PC-3 (cell line): ENCODE measurements around the gene SPRED2. TPM values are rescaled to one million over a fixed set of nuclear protein-coding genes. Genes with fewer than 3 reads are reported as not detected.

Experiments
- ATAC-seq: fragments of 200-7000 bp; cut with Tn5 transposase; 2 replicates; pipeline ENCODE4 v1.9.1; 2020; ENCODE audit warnings: mild to moderate bottlenecking, moderate library complexity
- BruUV-seq: library from RNA; stranded (reverse); fragments of 400-500 nt; replicated peaks from 2 replicates; lab custom pipeline; 2021; lab: Mats Ljungman, UMichigan
- CTCF ChIA-PET: fragments of 300-600 bp; sonication (Branson Sonifier 250); formaldehyde crosslinking; loops from one replicate; lab custom pipeline; 2022; ENCODE audit warnings: antibody characterized with exemption; lab: Charles Lee
- POLR2A ChIA-PET: fragments of 300-600 bp; sonication (Branson Sonifier 250); formaldehyde crosslinking; loops from one replicate; lab custom pipeline; 2022; ENCODE audit warnings: antibody characterized with exemption; ENCODE audit not compliant: unreplicated experiment; lab: Charles Lee
- DNase-seq: peaks from one replicate; pipeline ENCODE4 v3.0.0-alpha.2; 2015
- H2AFZ ChIP-seq: fragments of 300-600 bp; sonication (generic); 2 replicates; pipeline ENCODE4 v1.6.0; 2016; ENCODE audit warnings: antibody characterized with exemption, low read length
- H3F3A ChIP-seq: fragments of 300-600 bp; sonication (generic); one replicate; pipeline ENCODE4 v1.6.0; 2017; ENCODE audit warnings: antibody characterized with exemption, low read length, control low read depth, mild to moderate bottlenecking; ENCODE audit not compliant: unreplicated experiment
- H3K27ac ChIP-seq: fragments of 300-600 bp; sonication (generic); 2 replicates; pipeline ENCODE4 v1.5.1; 2016; ENCODE audit warnings: mild to moderate bottlenecking, low read length
- H3K27me3 ChIP-seq: fragments of 300-600 bp; sonication (generic); 2 replicates; pipeline ENCODE4 v1.6.1; 2016; ENCODE audit warnings: low read length, mixed read lengths
- H3K36me3 ChIP-seq: fragments of 300-600 bp; sonication (generic); 2 replicates; pipeline ENCODE4 v1.6.1; 2016; ENCODE audit warnings: low read depth, mixed run types, low read length, mixed read lengths
- H3K4me1 ChIP-seq: fragments of 300-600 bp; sonication (generic); 2 replicates; pipeline ENCODE4 v1.5.1; 2016; ENCODE audit warnings: low read length; ENCODE audit not compliant: insufficient read depth
- H3K4me2 ChIP-seq: fragments of 300-600 bp; sonication (generic); 2 replicates; pipeline ENCODE4 v1.6.0; 2016; ENCODE audit warnings: low read length
- H3K4me3 ChIP-seq: fragments of 300-600 bp; sonication (generic); 2 replicates; pipeline ENCODE4 v1.5.1; 2016; ENCODE audit warnings: mild to moderate bottlenecking, low read length, mixed read lengths
- H3K79me2 ChIP-seq: fragments of 300-600 bp; sonication (generic); 2 replicates; pipeline ENCODE4 v1.6.1; 2017; ENCODE audit warnings: low read length, mixed read lengths
- H3K9ac ChIP-seq: fragments of 300-600 bp; sonication (generic); 2 replicates; pipeline ENCODE4 v1.6.0; 2016; ENCODE audit warnings: mild to moderate bottlenecking, low read length
- H3K9me2 ChIP-seq: fragments of 300-600 bp; sonication (generic); replicated peaks from 2 replicates; pipeline ENCODE4 v1.6.1; 2016; ENCODE audit warnings: mixed run types, low read length, mixed read lengths
- H3K9me3 ChIP-seq: fragments of 300-600 bp; sonication (generic); 2 replicates; pipeline ENCODE4 v1.6.1; 2016; ENCODE audit warnings: low read length, mixed read lengths
- H4K20me1 ChIP-seq: fragments of 300-600 bp; sonication (generic); 2 replicates; pipeline ENCODE4 v1.6.1; 2016; ENCODE audit warnings: low read length, mixed read lengths
- EZH2 ChIP-seq: fragments of 300-600 bp; sonication (generic); IDR thresholded peaks from one replicate; pipeline ENCODE4 v1.6.1; 2017; ENCODE audit warnings: antibody characterized with exemption, mild to moderate bottlenecking, low read length; ENCODE audit not compliant: unreplicated experiment
- EZH2phosphoT487 ChIP-seq: fragments of 300-600 bp; sonication (generic); IDR thresholded peaks from 2 replicates; pipeline ENCODE4 v1.6.1; 2018; ENCODE audit warnings: mild to moderate bottlenecking, antibody characterized with exemption, low read length, borderline replicate concordance
- intact Hi-C: fragments of 100-400 bp; cut with micrococcal nuclease; formaldehyde crosslinking; loops from 2 replicates; pipeline ENCODE4 v1.9.0; 2023
- total RNA-seq: library from RNA; depleted of rRNA; stranded (reverse); fragments of >200 nt; gene quantifications from 2 replicates; pipeline ENCODE4 v1.2.3, GENCODE V29; 2014
- TF ChIP-seq, protein P1 (sequence below): fragments of 300-600 bp; sonication (generic); conservative IDR thresholded peaks from 2 replicates; pipeline ENCODE4 v1.5.1; 2017; ENCODE audit warnings: antibody characterized with exemption, low read depth, mild to moderate bottlenecking, low read length

SPRED2 gene
- total RNA-seq, 1 experiment from 2014 or later, result 16.2 TPM

GRCh38 chr2:65334714-65335113 is 97.7 kb downstream of the SPRED2 start:
- no peaks in the 10 kb centered on the region for H3K4me1 ChIP-seq
- H3K79me2 ChIP-seq, result 0 out of 2 replicates have a peak, but pooled peaks cover 6% of the 10 kb centered on the region
- DNase-seq, result no peak
- ATAC-seq, result no peak
- H3K27me3 ChIP-seq, result no peaks in the 10 kb centered on the region
- no peaks in the 10 kb centered on the region for H3K9me3 ChIP-seq
- no peak overlapping the region for H3K4me3 ChIP-seq
- ChIA-PET POLR2A (no interaction called here), CTCF (no interaction called here)
- no peak overlapping the region for H3K4me2 ChIP-seq
- H3K36me3 ChIP-seq, result peaks cover 16% of the 10 kb centered on the region; the same call in 1 of the 2 replicates
- H2AFZ ChIP-seq, result no peak overlapping the region
- intact Hi-C loops, result no loop called here
- TF ChIP-seq, protein P1, sequence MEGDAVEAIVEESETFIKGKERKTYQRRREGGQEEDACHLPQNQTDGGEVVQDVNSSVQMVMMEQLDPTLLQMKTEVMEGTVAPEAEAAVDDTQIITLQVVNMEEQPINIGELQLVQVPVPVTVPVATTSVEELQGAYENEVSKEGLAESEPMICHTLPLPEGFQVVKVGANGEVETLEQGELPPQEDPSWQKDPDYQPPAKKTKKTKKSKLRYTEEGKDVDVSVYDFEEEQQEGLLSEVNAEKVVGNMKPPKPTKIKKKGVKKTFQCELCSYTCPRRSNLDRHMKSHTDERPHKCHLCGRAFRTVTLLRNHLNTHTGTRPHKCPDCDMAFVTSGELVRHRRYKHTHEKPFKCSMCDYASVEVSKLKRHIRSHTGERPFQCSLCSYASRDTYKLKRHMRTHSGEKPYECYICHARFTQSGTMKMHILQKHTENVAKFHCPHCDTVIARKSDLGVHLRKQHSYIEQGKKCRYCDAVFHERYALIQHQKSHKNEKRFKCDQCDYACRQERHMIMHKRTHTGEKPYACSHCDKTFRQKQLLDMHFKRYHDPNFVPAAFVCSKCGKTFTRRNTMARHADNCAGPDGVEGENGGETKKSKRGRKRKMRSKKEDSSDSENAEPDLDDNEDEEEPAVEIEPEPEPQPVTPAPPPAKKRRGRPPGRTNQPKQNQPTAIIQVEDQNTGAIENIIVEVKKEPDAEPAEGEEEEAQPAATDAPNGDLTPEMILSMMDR, result no peak
- H3K9ac ChIP-seq, result no peak overlapping the region
- H3K27ac ChIP-seq, result no peak overlapping the region
- no peaks in the 10 kb centered on the region for H3K9me2 ChIP-seq
- no peaks in the 10 kb centered on the region for H4K20me1 ChIP-seq
- no peaks in the 10 kb centered on the region for H3F3A ChIP-seq
- no TSS peak for BruUV-seq

- 0 out of 2 replicates have a peak, but pooled peaks cover 6% of the 10 kb centered on the region for H3K79me2 ChIP-seq
- H3K36me3 ChIP-seq, result peaks cover 26% of the 10 kb centered on the region
- H3K9me2 ChIP-seq, result no peaks in the 10 kb centered on the region
- ATAC-seq (no peak), DNase-seq (no peak)
- CTCF ChIA-PET, result no interaction called here
- H3K27me3 ChIP-seq, result no peaks in the 10 kb centered on the region
- H3K27ac ChIP-seq, result no peak overlapping the region
- no peak overlapping the region for H3K4me2 ChIP-seq
- no peaks in the 10 kb centered on the region for H4K20me1 ChIP-seq
- intact Hi-C loops, result no loop called here
- POLR2A ChIA-PET, result no interaction called here
- H3K4me3 ChIP-seq, result no peak overlapping the region
- H2AFZ ChIP-seq, result no peak overlapping the region
- no TSS peak for BruUV-seq
- no peaks in the 10 kb centered on the region for H3K4me1 ChIP-seq
- no peaks in the 10 kb centered on the region for H3K9me3 ChIP-seq
- H3F3A ChIP-seq, result no peaks in the 10 kb centered on the region
- no peak for TF ChIP-seq EZH2phosphoT487
- TF ChIP-seq, protein P1, result no peak
- TF ChIP-seq EZH2, result no peak
- no peak overlapping the region for H3K9ac ChIP-seq
Measured at GRCh38 chr2:65331336-65332025, 100.9 kb downstream of the SPRED2 start.

DNA sequence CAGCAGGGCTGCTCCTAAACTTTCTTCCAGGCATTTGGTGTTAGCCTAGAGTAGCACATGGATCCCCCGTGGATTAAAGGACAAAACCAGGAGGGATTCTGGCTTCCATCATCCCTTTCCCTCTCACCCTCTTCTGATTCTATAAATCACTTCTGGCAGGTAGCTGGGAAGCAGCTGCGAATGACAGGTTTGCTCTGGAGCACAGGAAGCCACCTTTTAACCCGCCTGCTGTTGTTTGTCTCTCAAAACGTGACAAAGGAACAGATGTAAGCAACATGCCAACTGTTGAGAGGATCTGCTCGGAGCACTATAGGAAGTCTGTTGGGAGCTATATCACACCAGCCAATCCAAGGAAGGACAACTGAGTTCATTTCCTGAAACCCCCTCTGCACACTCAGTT is 102.9 kb downstream of the SPRED2 start:
- intact Hi-C loops, result no loop called here
- ATAC-seq, result no peak
- ChIA-PET POLR2A (no interaction called here), CTCF (no interaction called here)
- DNase-seq, result no peak
- Histone ChIP-seq H3K27me3 (no peaks in the 10 kb centered on the region), H3K4me1 (no peaks in the 10 kb centered on the region), H3K36me3 (peaks cover 40% of the 10 kb centered on the region), H3K4me3 (no peak overlapping the region), H4K20me1 (no peaks in the 10 kb centered on the region), H3K9me2 (no peaks in the 10 kb centered on the region), H2AFZ (no peak overlapping the region), H3K9me3 (no peaks in the 10 kb centered on the region), H3K4me2 (no peak overlapping the region), H3K27ac (no peak overlapping the region), H3K9ac (no peak overlapping the region), H3K79me2 (no peaks in the 10 kb centered on the region), H3F3A (no peaks in the 10 kb centered on the region)
- no peak for TF ChIP-seq EZH2
- TF ChIP-seq EZH2phosphoT487, result no peak
- TF ChIP-seq, protein P1, result no peak
- BruUV-seq, result no TSS peak
